Measurements from ENCODE around the gene SIGLEC8. TPM values are rescaled to one million over a fixed set of nuclear protein-coding genes. Genes with fewer than 3 reads are reported as not detected.
A peak's percentile ranks its signal among the peaks of the same experiment; 100 is the strongest.
"Not testable (repeated sequence)": the region's sequence is repeated elsewhere in the genome, so short reads cannot be mapped to it uniquely, and the experiment has no call there.

Gene SIGLEC8
- total RNA-seq, 1 donor = not detected

GRCh38 chr19:51418707-51419106, 39.5 kb downstream of the SIGLEC8 start:
- H3K4me3 ChIP-seq (ENCODE audit: low read depth, low read length) = no peak overlapping the region
- no peak for DNase-seq (ENCODE audit: low read depth)
- TF ChIP-seq, protein P1, sequence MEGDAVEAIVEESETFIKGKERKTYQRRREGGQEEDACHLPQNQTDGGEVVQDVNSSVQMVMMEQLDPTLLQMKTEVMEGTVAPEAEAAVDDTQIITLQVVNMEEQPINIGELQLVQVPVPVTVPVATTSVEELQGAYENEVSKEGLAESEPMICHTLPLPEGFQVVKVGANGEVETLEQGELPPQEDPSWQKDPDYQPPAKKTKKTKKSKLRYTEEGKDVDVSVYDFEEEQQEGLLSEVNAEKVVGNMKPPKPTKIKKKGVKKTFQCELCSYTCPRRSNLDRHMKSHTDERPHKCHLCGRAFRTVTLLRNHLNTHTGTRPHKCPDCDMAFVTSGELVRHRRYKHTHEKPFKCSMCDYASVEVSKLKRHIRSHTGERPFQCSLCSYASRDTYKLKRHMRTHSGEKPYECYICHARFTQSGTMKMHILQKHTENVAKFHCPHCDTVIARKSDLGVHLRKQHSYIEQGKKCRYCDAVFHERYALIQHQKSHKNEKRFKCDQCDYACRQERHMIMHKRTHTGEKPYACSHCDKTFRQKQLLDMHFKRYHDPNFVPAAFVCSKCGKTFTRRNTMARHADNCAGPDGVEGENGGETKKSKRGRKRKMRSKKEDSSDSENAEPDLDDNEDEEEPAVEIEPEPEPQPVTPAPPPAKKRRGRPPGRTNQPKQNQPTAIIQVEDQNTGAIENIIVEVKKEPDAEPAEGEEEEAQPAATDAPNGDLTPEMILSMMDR (IDR thresholded peaks at IDR 0.05; ENCODE audit: insufficient read depth, low read depth, low read length) = no peak

GRCh38 chr19:51417810-51418157, 40.5 kb downstream of the SIGLEC8 start:
- TF ChIP-seq, protein P1 (IDR thresholded peaks at IDR 0.05; ENCODE audit: insufficient read depth, low read depth, low read length) = no peak
- no peak for DNase-seq (ENCODE audit: low read depth)
- no peak overlapping the region for H3K4me3 ChIP-seq (ENCODE audit: low read depth, low read length)

DNA sequence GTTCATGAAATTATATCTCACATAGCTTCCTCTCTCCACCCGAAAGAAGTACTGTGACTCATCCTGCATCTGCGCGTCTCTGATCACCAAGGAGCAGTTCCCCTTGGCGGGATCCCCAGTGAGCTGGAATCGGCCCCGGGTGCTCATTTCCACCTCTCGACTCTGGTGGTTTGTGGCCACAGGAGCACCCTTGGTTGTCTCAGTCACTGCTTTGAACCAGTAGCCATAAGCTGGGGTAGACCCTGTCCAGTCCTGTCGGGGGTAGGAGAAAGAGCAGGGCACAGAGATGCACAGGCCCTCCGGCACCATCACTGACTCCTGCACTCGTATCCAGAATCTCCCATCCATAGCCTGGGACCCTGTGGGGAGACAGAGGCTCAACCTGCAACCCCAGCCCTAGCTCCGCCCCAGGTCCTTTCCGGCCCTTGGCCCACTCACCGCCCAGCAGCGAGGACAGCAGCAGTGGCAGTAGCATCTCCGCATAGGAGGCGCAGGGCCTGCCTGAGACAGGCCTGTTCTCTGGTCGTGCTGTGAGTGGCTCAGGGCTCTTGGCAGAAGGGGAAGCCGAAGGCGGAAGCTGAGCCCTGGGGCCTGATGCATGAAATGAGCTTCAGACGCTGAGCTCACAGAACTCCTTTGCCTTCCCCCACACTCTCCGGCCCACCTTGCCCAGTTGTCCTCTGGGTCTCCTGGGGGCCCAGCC, 41.0 kb downstream of the SIGLEC8 start, which contains the start of gene SIGLEC10:
Gene SIGLEC10 (minus strand): TSS at position 536 of the 703 bp plus-strand sequence. CDS start 61 bp downstream, at position 475.
- no peak for DNase-seq (ENCODE audit: low read depth)
- TF ChIP-seq, protein P1 (IDR thresholded peaks at IDR 0.05; ENCODE audit: insufficient read depth, low read depth, low read length) = no peak
- no peak within 1 kb of the TSS for H3K4me3 ChIP-seq (ENCODE audit: low read depth, low read length)

- DNase-seq (ENCODE audit: low read depth); H3K4me3 ChIP-seq (ENCODE audit: low read depth, low read length): not testable (repeated sequence)
Measured at GRCh38 chr19:51416422-51416821, 41.8 kb downstream of the SIGLEC8 start.

GRCh38 chr19:51415187-51415586, 43.1 kb downstream of the SIGLEC8 start:
- no peak for DNase-seq (ENCODE audit: low read depth)
- no peak overlapping the region for H3K4me3 ChIP-seq (ENCODE audit: low read depth, low read length)
- TF ChIP-seq, protein P1 (IDR thresholded peaks at IDR 0.05; ENCODE audit: insufficient read depth, low read depth, low read length) = no peak

DNA sequence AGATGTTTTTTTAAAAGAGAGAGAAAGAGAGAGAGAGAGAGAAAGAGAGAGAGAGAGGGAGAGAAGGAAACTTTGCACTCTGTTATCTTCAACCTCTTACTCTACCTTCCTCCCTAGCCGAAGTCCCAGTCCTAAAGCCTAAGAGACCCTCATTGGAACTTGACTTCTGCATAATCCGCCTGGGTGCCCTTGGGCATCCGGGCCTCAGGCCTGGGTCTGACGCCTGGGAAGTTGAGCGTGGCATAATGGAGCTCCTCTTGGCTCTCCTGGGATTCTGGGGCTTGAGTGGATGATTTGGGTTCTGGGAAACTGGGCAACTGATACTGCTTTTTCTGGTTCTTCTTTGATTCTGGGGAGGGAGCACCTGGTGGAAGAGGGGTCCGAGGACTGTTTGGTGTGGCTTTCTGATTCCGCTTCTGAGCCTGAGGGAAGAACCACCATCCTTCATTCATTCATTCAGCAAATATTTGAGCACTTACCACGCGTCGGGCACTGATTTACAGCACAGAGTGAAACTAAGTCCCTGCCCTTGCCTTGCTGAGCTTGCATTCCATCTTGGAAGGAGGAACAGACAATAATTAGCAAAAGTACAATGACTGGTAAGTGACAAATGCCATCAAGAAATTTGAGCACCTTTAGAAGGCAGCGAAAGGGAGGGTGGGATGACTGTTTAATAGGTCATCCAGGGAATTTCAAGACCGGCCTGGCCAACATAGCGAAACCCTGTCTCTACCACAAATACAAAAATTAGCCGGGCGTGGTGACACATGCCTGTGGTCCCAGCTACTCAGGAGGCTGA, 47.1 kb downstream of the SIGLEC8 start:
- H3K4me3 ChIP-seq (ENCODE audit: low read depth, low read length) = no peak overlapping the region
- TF ChIP-seq, protein P1 (IDR thresholded peaks at IDR 0.05; ENCODE audit: insufficient read depth, low read depth, low read length) = no peak
- no peak for DNase-seq (ENCODE audit: low read depth)

GRCh38 chr19:51407511-51408131, 50.6 kb downstream of the SIGLEC8 start:
- DNase-seq (ENCODE audit: low read depth) = peak; percentile 13
- no peak overlapping the region for H3K4me3 ChIP-seq (ENCODE audit: low read depth, low read length)
- TF ChIP-seq, protein P1 (IDR thresholded peaks at IDR 0.05; ENCODE audit: insufficient read depth, low read depth, low read length) = peak; percentile 42

Measured in fibroblast of villous mesenchyme (primary cell).